ENCODE data around the gene ASB5.

ASB5 gene

DNA sequence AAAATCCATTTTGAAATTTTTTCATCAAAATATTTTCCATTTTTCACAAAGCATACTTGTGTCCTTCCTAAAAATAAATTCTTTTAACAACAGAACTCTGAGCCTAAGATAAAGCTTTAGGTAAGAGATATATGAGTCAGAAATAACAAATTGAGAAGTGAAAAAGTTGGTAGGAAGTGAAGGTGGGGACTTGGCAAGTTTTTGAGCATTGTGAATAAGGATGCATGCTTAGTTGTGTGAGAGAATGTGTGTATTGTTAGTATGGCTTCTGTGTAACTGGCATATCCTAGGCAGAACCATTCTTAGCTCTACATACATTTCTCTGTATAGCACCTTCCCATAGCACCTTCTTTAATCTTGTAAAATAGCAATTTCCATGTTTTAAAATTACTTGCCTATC, 6.8 kb downstream of the ASB5 start:
- Histone ChIP-seq H3K4me1 (ENCODE audit: control insufficient read depth in 2 of 2, insufficient read depth in 2 of 2, low read length in 2 of 2) (no peaks in the 10 kb centered on the region), H3K4me3 (ENCODE audit: low read length in 2 of 2) (no peak overlapping the region), H3K36me3 (ENCODE audit: control insufficient read depth in 2 of 2, insufficient read depth in 2 of 2, low read length in 2 of 2) (no peaks in the 10 kb centered on the region), H3K9ac (ENCODE audit: low read depth in 1 of 2, low read length in 2 of 2) (no peak overlapping the region), H3K9me3 (ENCODE audit: control insufficient read depth in 2 of 2, low read length in 2 of 2) (no peaks in the 10 kb centered on the region), H3K27ac (ENCODE audit: low read depth in 2 of 2, low read length in 2 of 2) (no peak overlapping the region), H3K27me3 (ENCODE audit: control insufficient read depth in 2 of 2, insufficient read depth in 2 of 2, low read length in 2 of 2) (no peaks in the 10 kb centered on the region)

DNA sequence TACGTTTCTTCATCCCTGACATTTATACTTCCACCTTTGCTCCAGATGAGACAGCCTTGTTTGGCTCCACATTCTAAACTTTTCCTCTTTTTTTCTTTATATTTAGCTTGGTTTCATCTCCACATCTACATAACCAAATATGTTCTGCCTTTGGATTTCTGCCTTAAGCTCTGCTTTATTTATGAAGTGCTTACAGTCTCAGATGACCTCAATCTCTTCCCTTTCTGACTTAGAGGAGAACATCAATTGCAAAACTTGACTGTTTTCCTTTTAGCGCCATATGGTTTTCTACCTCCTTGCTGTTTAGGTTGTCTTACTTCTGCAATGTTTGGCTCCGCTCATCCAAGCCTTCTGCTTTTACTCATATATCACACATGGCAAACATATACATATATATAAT, 7.5 kb downstream of the ASB5 start:
- H3K9me3 ChIP-seq (ENCODE audit: control insufficient read depth in 2 of 2, low read length in 2 of 2), result no peaks in the 10 kb centered on the region
- H3K4me3 ChIP-seq (ENCODE audit: low read length in 2 of 2), result no peak overlapping the region
- no peaks in the 10 kb centered on the region for H3K36me3 ChIP-seq (ENCODE audit: control insufficient read depth in 2 of 2, insufficient read depth in 2 of 2, low read length in 2 of 2)
- no peak overlapping the region for H3K9ac ChIP-seq (ENCODE audit: low read depth in 1 of 2, low read length in 2 of 2)
- no peaks in the 10 kb centered on the region for H3K4me1 ChIP-seq (ENCODE audit: control insufficient read depth in 2 of 2, insufficient read depth in 2 of 2, low read length in 2 of 2)
- H3K27me3 ChIP-seq (ENCODE audit: control insufficient read depth in 2 of 2, insufficient read depth in 2 of 2, low read length in 2 of 2), result no peaks in the 10 kb centered on the region
- no peak overlapping the region for H3K27ac ChIP-seq (ENCODE audit: low read depth in 2 of 2, low read length in 2 of 2)

DNA sequence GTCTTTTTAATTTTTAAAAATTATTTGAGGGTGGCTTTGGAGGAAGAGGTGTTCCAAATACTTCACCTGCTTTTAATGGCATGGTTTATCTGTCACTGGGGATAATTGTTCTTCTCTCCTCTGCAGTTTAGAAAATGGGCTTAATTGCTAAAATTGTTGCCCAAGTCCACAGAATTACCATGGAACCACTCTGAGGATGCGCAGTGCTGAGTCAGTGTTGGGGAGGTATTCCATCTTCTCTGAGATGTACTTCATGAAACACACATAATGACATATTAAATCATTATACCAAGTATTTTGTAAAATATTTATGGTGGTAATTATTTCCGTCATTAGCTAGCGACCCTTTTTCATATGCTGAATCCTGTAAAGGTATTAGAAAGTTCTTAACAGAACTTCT, 8.0 kb downstream of the ASB5 start:
- no peak overlapping the region for H3K4me3 ChIP-seq (ENCODE audit: low read length in 2 of 2)
- no peak overlapping the region for H3K27ac ChIP-seq (ENCODE audit: low read depth in 2 of 2, low read length in 2 of 2)
- H3K9ac ChIP-seq (ENCODE audit: low read depth in 1 of 2, low read length in 2 of 2), result no peak overlapping the region
- H3K27me3 ChIP-seq (ENCODE audit: control insufficient read depth in 2 of 2, insufficient read depth in 2 of 2, low read length in 2 of 2), result no peaks in the 10 kb centered on the region
- H3K36me3 ChIP-seq (ENCODE audit: control insufficient read depth in 2 of 2, insufficient read depth in 2 of 2, low read length in 2 of 2), result no peaks in the 10 kb centered on the region
- no peaks in the 10 kb centered on the region for H3K9me3 ChIP-seq (ENCODE audit: control insufficient read depth in 2 of 2, low read length in 2 of 2)
- no peaks in the 10 kb centered on the region for H3K4me1 ChIP-seq (ENCODE audit: control insufficient read depth in 2 of 2, insufficient read depth in 2 of 2, low read length in 2 of 2)

DNA sequence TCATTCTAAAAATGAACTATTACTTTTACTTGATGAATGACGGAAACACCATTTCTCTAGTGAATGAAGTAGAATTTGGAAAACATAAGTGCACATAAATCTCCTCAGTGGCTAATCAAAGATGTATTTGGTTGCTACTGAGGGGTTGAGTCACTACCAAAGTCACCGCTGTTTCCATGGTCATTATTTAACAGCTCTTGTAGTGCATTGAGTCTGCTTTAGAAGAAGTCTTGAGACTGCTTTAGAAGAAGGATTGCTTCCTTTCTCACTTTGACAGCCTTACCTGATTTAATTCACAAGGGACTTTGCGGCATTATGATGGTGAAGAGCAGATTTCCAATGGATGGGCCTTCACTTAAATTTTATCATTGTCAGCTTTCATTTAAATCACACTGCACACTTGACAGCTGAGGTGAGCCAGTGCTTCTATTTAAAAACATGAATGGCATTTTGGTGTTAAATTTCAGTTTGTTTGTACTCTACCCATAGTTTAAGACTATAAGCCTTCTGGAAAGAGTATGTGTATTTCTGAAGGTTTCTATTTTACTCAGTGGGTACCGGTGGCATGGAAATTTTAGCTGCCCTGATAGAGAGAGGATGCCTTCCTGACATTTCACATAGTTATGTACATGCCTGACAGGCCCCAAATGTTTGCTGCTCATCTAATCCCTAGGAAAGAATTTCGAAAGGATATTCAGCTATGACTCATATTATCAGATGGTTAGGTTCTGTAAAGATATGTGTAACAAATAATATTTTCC, 9.5 kb downstream of the ASB5 start:
- Histone ChIP-seq H3K4me3 (ENCODE audit: low read length in 2 of 2) (no peak overlapping the region), H3K9ac (ENCODE audit: low read depth in 1 of 2, low read length in 2 of 2) (no peak overlapping the region), H3K36me3 (ENCODE audit: control insufficient read depth in 2 of 2, insufficient read depth in 2 of 2, low read length in 2 of 2) (no peaks in the 10 kb centered on the region), H3K27me3 (ENCODE audit: control insufficient read depth in 2 of 2, insufficient read depth in 2 of 2, low read length in 2 of 2) (no peaks in the 10 kb centered on the region), H3K27ac (ENCODE audit: low read depth in 2 of 2, low read length in 2 of 2) (no peak overlapping the region), H3K9me3 (ENCODE audit: control insufficient read depth in 2 of 2, low read length in 2 of 2) (no peaks in the 10 kb centered on the region), H3K4me1 (ENCODE audit: control insufficient read depth in 2 of 2, insufficient read depth in 2 of 2, low read length in 2 of 2) (no peaks in the 10 kb centered on the region)

DNA sequence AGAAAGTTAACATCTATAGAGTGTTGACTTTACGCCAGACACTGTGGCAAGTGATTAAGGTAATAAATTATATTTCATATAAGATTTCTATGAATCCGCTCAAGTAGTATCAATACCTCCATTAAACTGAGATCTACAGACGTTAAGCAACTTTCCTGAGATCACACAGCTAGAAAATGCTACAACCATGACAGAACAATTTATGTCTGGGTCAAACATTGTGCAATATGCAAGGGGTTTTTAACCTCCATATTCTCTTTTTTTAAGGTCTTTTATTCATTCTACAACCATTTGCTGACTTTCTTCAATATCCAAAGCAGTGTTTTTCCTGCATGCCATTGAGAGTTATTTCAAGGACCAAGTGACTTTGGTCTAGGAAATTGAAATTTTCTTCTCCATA, 10.9 kb downstream of the ASB5 start:
- H3K27ac ChIP-seq (ENCODE audit: low read depth in 2 of 2, low read length in 2 of 2), result no peak overlapping the region
- H3K4me3 ChIP-seq (ENCODE audit: low read length in 2 of 2), result no peak overlapping the region
- H3K9me3 ChIP-seq (ENCODE audit: control insufficient read depth in 2 of 2, low read length in 2 of 2), result no peaks in the 10 kb centered on the region

DNA sequence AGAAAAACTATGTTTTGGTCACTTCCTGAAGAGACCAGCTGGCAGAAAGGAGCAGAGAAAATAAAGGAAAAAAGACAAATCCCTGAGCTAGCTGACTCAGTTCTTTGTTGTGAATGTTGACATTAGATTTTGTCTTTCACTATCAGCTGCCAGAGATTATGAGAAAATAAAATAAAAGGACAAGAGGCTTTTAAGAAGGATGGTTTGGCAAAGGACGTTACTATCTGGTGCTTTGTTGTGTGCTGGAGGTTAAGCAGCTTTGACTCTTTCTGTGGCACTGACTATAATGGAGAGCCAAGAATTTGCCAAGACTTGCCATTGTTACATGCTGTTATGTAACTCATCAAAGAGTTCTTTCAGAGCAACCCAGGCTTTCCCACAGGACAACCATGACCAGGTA, 12.1 kb downstream of the ASB5 start:
- no peaks in the 10 kb centered on the region for H3K4me1 ChIP-seq (ENCODE audit: control insufficient read depth in 2 of 2, insufficient read depth in 2 of 2, low read length in 2 of 2)
- no peaks in the 10 kb centered on the region for H3K9me3 ChIP-seq (ENCODE audit: control insufficient read depth in 2 of 2, low read length in 2 of 2)
- no peak overlapping the region for H3K4me3 ChIP-seq (ENCODE audit: low read length in 2 of 2)
- no peak overlapping the region for H3K27ac ChIP-seq (ENCODE audit: low read depth in 2 of 2, low read length in 2 of 2)
- H3K27me3 ChIP-seq (ENCODE audit: control insufficient read depth in 2 of 2, insufficient read depth in 2 of 2, low read length in 2 of 2), result no peaks in the 10 kb centered on the region
- no peak overlapping the region for H3K9ac ChIP-seq (ENCODE audit: low read depth in 1 of 2, low read length in 2 of 2)
- H3K36me3 ChIP-seq (ENCODE audit: control insufficient read depth in 2 of 2, insufficient read depth in 2 of 2, low read length in 2 of 2), result no peaks in the 10 kb centered on the region

More for the DNA sequence above, 10.9 kb downstream of the ASB5 start:
- Histone ChIP-seq H3K9ac (ENCODE audit: low read depth in 1 of 2, low read length in 2 of 2) (no peak overlapping the region), H3K4me1 (ENCODE audit: control insufficient read depth in 2 of 2, insufficient read depth in 2 of 2, low read length in 2 of 2) (no peaks in the 10 kb centered on the region), H3K27me3 (ENCODE audit: control insufficient read depth in 2 of 2, insufficient read depth in 2 of 2, low read length in 2 of 2) (no peaks in the 10 kb centered on the region), H3K36me3 (ENCODE audit: control insufficient read depth in 2 of 2, insufficient read depth in 2 of 2, low read length in 2 of 2) (no peaks in the 10 kb centered on the region)

DNA sequence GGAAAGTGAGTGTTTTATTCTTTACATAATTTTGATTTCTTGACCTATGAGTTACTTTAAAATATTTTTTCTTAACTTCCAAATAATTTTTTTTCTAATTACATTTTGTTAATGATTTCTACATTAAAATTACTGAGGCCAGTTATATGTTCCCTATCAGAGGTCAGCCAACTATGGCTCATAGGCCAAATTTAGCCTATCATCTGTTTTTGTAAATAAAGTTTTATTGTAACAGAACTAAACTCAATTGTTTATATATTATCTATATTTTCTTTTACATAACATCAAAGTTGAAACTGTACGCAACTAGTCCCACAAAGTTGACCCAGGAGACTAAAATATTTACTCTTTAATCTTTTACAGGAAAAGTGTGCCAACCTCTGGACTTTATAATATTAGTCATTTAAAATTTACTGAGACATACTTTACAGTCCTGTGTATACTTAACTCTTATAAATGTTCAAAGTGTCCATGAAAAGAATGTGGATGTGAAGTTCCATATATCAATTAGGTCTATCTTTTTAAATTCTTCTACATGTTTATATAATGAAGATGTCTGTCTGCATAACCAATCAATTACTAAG, 26.2 kb downstream of the ASB5 start:
- Histone ChIP-seq H3K4me3 (ENCODE audit: low read length in 2 of 2) (no peak overlapping the region), H3K36me3 (ENCODE audit: control insufficient read depth in 2 of 2, insufficient read depth in 2 of 2, low read length in 2 of 2) (no peaks in the 10 kb centered on the region), H3K9me3 (ENCODE audit: control insufficient read depth in 2 of 2, low read length in 2 of 2) (no peaks in the 10 kb centered on the region), H3K4me1 (ENCODE audit: control insufficient read depth in 2 of 2, insufficient read depth in 2 of 2, low read length in 2 of 2) (no peaks in the 10 kb centered on the region), H3K9ac (ENCODE audit: low read depth in 1 of 2, low read length in 2 of 2) (no peak overlapping the region), H3K27ac (ENCODE audit: low read depth in 2 of 2, low read length in 2 of 2) (no peak overlapping the region), H3K27me3 (ENCODE audit: control insufficient read depth in 2 of 2, insufficient read depth in 2 of 2, low read length in 2 of 2) (no peaks in the 10 kb centered on the region)

DNA sequence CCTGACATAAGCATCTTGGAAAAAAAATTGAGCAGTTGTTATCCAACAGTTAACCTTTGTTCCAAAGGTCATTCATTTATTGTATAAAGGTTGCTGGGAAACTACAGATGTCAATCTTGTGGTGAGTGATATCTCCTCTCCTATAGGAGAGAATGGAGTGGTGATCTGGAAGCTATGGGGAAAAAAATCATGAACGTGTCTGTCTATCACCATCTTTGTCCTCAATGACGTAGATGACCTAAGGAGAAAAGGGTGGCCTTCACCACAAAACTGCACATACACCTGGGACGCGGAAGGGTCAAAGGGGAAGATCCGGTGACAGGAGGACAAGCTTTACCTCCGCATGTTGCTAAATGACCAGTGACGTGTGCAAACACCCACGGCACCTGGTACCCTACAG, 27.3 kb downstream of the ASB5 start:
- H3K4me3 ChIP-seq (ENCODE audit: low read length in 2 of 2), result no peak overlapping the region
- no peaks in the 10 kb centered on the region for H3K4me1 ChIP-seq (ENCODE audit: control insufficient read depth in 2 of 2, insufficient read depth in 2 of 2, low read length in 2 of 2)
- no peak overlapping the region for H3K9ac ChIP-seq (ENCODE audit: low read depth in 1 of 2, low read length in 2 of 2)
- no peaks in the 10 kb centered on the region for H3K9me3 ChIP-seq (ENCODE audit: control insufficient read depth in 2 of 2, low read length in 2 of 2)
- no peaks in the 10 kb centered on the region for H3K27me3 ChIP-seq (ENCODE audit: control insufficient read depth in 2 of 2, insufficient read depth in 2 of 2, low read length in 2 of 2)
- H3K36me3 ChIP-seq (ENCODE audit: control insufficient read depth in 2 of 2, insufficient read depth in 2 of 2, low read length in 2 of 2), result no peaks in the 10 kb centered on the region
- H3K27ac ChIP-seq (ENCODE audit: low read depth in 2 of 2, low read length in 2 of 2), result no peak overlapping the region

DNA sequence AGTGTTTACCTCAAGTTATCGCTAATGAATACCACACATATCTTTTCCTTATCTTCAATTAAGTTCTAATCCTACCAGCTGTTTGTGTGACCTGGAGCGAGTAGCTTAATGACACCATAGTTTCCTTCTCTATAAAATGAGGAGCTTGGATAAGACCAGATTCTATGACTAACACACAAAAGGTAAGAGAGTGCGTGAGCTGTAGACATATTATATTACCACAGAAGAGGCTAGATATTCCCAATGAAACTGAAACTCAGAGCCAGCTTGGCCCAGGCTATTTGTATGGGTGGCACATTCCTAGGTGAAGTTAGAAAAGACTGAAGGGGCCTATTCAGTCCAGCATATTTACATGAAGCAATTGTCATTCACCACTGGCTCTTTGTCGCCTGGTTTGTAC, 30.2 kb downstream of the ASB5 start:
- H3K36me3 ChIP-seq (ENCODE audit: control insufficient read depth in 2 of 2, insufficient read depth in 2 of 2, low read length in 2 of 2), result no peaks in the 10 kb centered on the region
- H3K9ac ChIP-seq (ENCODE audit: low read depth in 1 of 2, low read length in 2 of 2), result no peak overlapping the region
- no peaks in the 10 kb centered on the region for H3K9me3 ChIP-seq (ENCODE audit: control insufficient read depth in 2 of 2, low read length in 2 of 2)
- no peak overlapping the region for H3K4me3 ChIP-seq (ENCODE audit: low read length in 2 of 2)
- no peaks in the 10 kb centered on the region for H3K4me1 ChIP-seq (ENCODE audit: control insufficient read depth in 2 of 2, insufficient read depth in 2 of 2, low read length in 2 of 2)
- peak overlapping the region in 1 of 2 donors; percentile 9 for H3K27ac ChIP-seq (ENCODE audit: low read depth in 2 of 2, low read length in 2 of 2)
- no peaks in the 10 kb centered on the region for H3K27me3 ChIP-seq (ENCODE audit: control insufficient read depth in 2 of 2, insufficient read depth in 2 of 2, low read length in 2 of 2)

DNA sequence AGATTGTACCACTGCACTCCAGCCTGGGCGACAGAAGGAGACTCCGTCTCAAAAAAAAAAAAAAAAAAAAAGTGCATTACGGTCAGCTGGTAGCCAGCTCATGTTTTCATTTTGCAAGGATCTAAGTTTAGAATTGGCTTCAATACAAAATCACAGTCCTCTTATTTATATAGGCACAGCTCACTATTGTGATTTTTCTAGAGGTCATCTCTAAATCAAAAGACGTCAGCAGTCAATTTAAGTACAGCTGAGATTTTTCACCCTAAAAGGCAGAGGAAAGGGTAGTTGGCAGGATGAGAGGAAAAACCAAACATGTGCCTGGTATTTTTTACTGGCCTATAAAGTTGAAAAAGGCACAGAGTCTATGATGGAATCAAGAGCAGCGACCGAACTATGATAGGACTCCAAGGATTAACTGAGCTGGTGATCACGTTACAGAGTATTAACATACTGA, 30.8 kb downstream of the ASB5 start:
- H3K27ac ChIP-seq (ENCODE audit: low read depth in 2 of 2, low read length in 2 of 2), result no peak overlapping the region
- H3K9me3 ChIP-seq (ENCODE audit: control insufficient read depth in 2 of 2, low read length in 2 of 2), result no peaks in the 10 kb centered on the region
- H3K4me1 ChIP-seq (ENCODE audit: control insufficient read depth in 2 of 2, insufficient read depth in 2 of 2, low read length in 2 of 2), result no peaks in the 10 kb centered on the region
- no peaks in the 10 kb centered on the region for H3K27me3 ChIP-seq (ENCODE audit: control insufficient read depth in 2 of 2, insufficient read depth in 2 of 2, low read length in 2 of 2)
- no peak overlapping the region for H3K4me3 ChIP-seq (ENCODE audit: low read length in 2 of 2)
- H3K9ac ChIP-seq (ENCODE audit: low read depth in 1 of 2, low read length in 2 of 2), result no peak overlapping the region
- H3K36me3 ChIP-seq (ENCODE audit: control insufficient read depth in 2 of 2, insufficient read depth in 2 of 2, low read length in 2 of 2), result no peaks in the 10 kb centered on the region
